HCT116 (cell line): ENCODE measurements around the gene SBSN. TPM values are rescaled to one million over a fixed set of nuclear protein-coding genes. Genes with fewer than 3 reads are reported as not detected.

Experiments used
- ATAC-seq: fragments of 200-7000 bp; cut with Tn5 transposase; 2 replicates; pipeline ENCODE4 v1.9.1; 2020; ENCODE audit warnings: mild to moderate bottlenecking, moderate library complexity
- BruUV-seq: library from RNA; stranded (reverse); fragments of 400-500 nt; replicated peaks from 2 replicates; lab custom pipeline; 2021; lab: Mats Ljungman, UMichigan
- CTCF ChIA-PET: fragments of 300-600 bp; sonication (Branson Sonifier 250); formaldehyde crosslinking; loops from one replicate; lab custom pipeline; 2021; ENCODE audit warnings: antibody characterized with exemption; lab: Charles Lee
- POLR2A ChIA-PET: fragments of 300-600, 350-600 bp; sonication (Branson Sonifier 250); formaldehyde crosslinking; loops from one replicate; lab custom pipeline; 2021; ENCODE audit warnings: antibody characterized with exemption; lab: Charles Lee
- RAD21 ChIA-PET, 2 experiments: fragments of 300-600 bp; sonication (Branson Sonifier 250); formaldehyde crosslinking; loops; one replicate each; lab custom pipeline; 2023; ENCODE audit warnings: low total read pairs in 2 of 2; ENCODE audit not compliant: uncharacterized antibody in 2 of 2, unreplicated experiment in 2 of 2, low non-redundant PET in 1 of 2; lab: Charles Lee
- DNase-seq: peaks from one replicate; pipeline ENCODE4 v3.0.0-alpha.2; 2010; ENCODE audit warnings: low read depth, low spot score
- H2AFZ ChIP-seq: fragments of 200-600 bp; shearing (Covaris generic), sonication (generic); 2 replicates; pipeline ENCODE4 v1.6.1; 2017; ENCODE audit warnings: low read depth, mixed run types, mixed read lengths, antibody characterized with exemption, low read length; ENCODE audit not compliant: poor library complexity, severe bottlenecking
- H3K27ac ChIP-seq: 2 replicates; pipeline ENCODE4 v1.5.1; 2012; ENCODE audit warnings: low read depth, low read length
- H3K27me3 ChIP-seq: fragments of 200-600 bp; sonication (generic); 2 replicates; pipeline ENCODE4 v1.6.1; 2016; ENCODE audit warnings: mixed run types, low read length, mixed read lengths; ENCODE audit not compliant: insufficient read depth
- H3K36me3 ChIP-seq, 2 experiments: fragments of 200-500 bp in 1 of 2; fragments of 200-600 bp in 1 of 2; sonication (Bioruptor generic) in 1 of 2; sonication (generic) in 1 of 2; 2 replicates each; pipeline versions ENCODE4 v1.5.1 to v1.6.1; 2014 to 2016; ENCODE audit warnings: low read length in 2 of 2, inconsistent platforms in 1 of 2, mixed read lengths in 1 of 2, mixed run types in 1 of 2; ENCODE audit not compliant: insufficient read depth in 2 of 2, control insufficient read depth in 1 of 2
- H3K4me1 ChIP-seq, 2 experiments: fragments of 200-600 bp in 1 of 2; sonication (generic) in 1 of 2; 2 replicates each; pipeline versions ENCODE4 v1.5.1 to v1.6.1; 2012 to 2017; ENCODE audit warnings: low read length in 2 of 2, inconsistent platforms in 1 of 2, mild to moderate bottlenecking in 1 of 2, mixed read lengths in 1 of 2, mixed run types in 1 of 2, moderate library complexity in 1 of 2; ENCODE audit not compliant: insufficient read depth in 2 of 2, control insufficient read depth in 1 of 2
- H3K4me2 ChIP-seq: fragments of 200-600 bp; sonication (generic); 2 replicates; pipeline ENCODE4 v1.6.1; 2017; ENCODE audit warnings: mixed run types, low read length, mixed read lengths
- H3K4me3 ChIP-seq, 2 experiments: fragments of 200-600 bp in 1 of 2; sonication (generic) in 1 of 2; replicated peaks in 1 of 2; 2 replicates each; pipeline ENCODE4 v1.5.1; 2011 to 2016; ENCODE audit warnings: low read length in 2 of 2, control low read depth in 1 of 2, low read depth in 1 of 2, mild to moderate bottlenecking in 1 of 2, mixed read lengths in 1 of 2, mixed run types in 1 of 2
- H3K79me2 ChIP-seq: fragments of 200-600 bp; sonication (generic); 2 replicates; pipeline ENCODE4 v1.6.1; 2017; ENCODE audit warnings: mild to moderate bottlenecking, mixed run types, low read length, moderate library complexity, mixed read lengths; ENCODE audit not compliant: insufficient read depth
- H3K9ac ChIP-seq: fragments of 200-600 bp; sonication (generic); 2 replicates; pipeline ENCODE4 v1.6.1; 2016; ENCODE audit warnings: low read length, mixed read lengths
- H3K9me2 ChIP-seq: fragments of 200-600 bp; sonication (generic), shearing (Covaris generic); 2 replicates; pipeline ENCODE4 v1.6.1; 2017; ENCODE audit warnings: mixed run types, mild to moderate bottlenecking, moderate library complexity; ENCODE audit not compliant: insufficient read depth
- H3K9me3 ChIP-seq, 2 experiments: fragments of 200-500 bp in 1 of 2; fragments of 200-600 bp in 1 of 2; sonication (Bioruptor generic) in 1 of 2; sonication (generic) in 1 of 2; 2 replicates each; pipeline ENCODE4 v1.6.1; 2014 to 2017; ENCODE audit warnings: low read length in 2 of 2, mixed read lengths in 2 of 2, inconsistent platforms in 1 of 2, low read depth in 1 of 2, mild to moderate bottlenecking in 1 of 2, mixed run types in 1 of 2, moderate library complexity in 1 of 2; ENCODE audit not compliant: control insufficient read depth in 1 of 2, insufficient read depth in 1 of 2
- H4K20me1 ChIP-seq: fragments of 200-600 bp; sonication (generic), shearing (Covaris generic); 2 replicates; pipeline ENCODE4 v1.6.1; 2017; ENCODE audit warnings: mixed run types, mild to moderate bottlenecking, moderate library complexity; ENCODE audit not compliant: insufficient read depth
- CBX3 ChIP-seq: IDR thresholded peaks from 2 replicates; pipeline ENCODE4 v1.6.1; 2012; ENCODE audit warnings: low read depth
- CEBPB ChIP-seq: IDR thresholded peaks from 2 replicates; pipeline ENCODE4 v1.6.1; 2012; ENCODE audit warnings: low read depth
- CTCF ChIP-seq, 3 experiments: fragments of 200-600 bp in 1 of 3; sonication (generic) in 1 of 3; IDR thresholded peaks in 2 of 3; conservative IDR thresholded peaks in 1 of 3; 2 replicates each; pipeline ENCODE4 v1.5.1; 2012 to 2017; ENCODE audit warnings: low read depth in 2 of 3, low read length in 2 of 3, antibody characterized with exemption in 1 of 3, borderline replicate concordance in 1 of 3, control low read depth in 1 of 3, mild to moderate bottlenecking in 1 of 3, mixed read lengths in 1 of 3, mixed run types in 1 of 3, moderate library complexity in 1 of 3; ENCODE audit not compliant: insufficient read depth in 1 of 3
- EZH2 ChIP-seq: fragments of 200-600 bp; sonication (generic); IDR thresholded peaks from 2 replicates; pipeline ENCODE4 v1.6.1; 2017; ENCODE audit warnings: antibody characterized with exemption, mixed run types
- EZH2phosphoT487 ChIP-seq: fragments of 200-600 bp; IDR thresholded peaks from 2 replicates; pipeline ENCODE4 v1.6.1; 2018; ENCODE audit warnings: antibody characterized with exemption, borderline replicate concordance
- FOSL1 ChIP-seq: IDR thresholded peaks from 2 replicates; pipeline ENCODE4 v1.6.1; 2012; ENCODE audit warnings: low read depth
- JUND ChIP-seq: IDR thresholded peaks from 2 replicates; pipeline ENCODE4 v1.6.1; 2012
- MAX ChIP-seq: IDR thresholded peaks from 2 replicates; pipeline ENCODE4 v1.6.1; 2012
- POLR2A ChIP-seq: IDR thresholded peaks from 2 replicates; pipeline ENCODE4 v1.7.0; 2011; ENCODE audit warnings: borderline replicate concordance; ENCODE audit not compliant: insufficient read depth, insufficient read length; ENCODE audit errors: extremely low read depth
- POLR2AphosphoS5 ChIP-seq: IDR thresholded peaks from 2 replicates; pipeline ENCODE4 v1.6.1; 2011; ENCODE audit warnings: mild to moderate bottlenecking, low read depth, low read length, moderate library complexity
- RAD21 ChIP-seq: IDR thresholded peaks from 2 replicates; pipeline ENCODE4 v1.6.1; 2012; ENCODE audit warnings: low read depth, mild to moderate bottlenecking
- REST ChIP-seq: IDR thresholded peaks from 2 replicates; pipeline ENCODE4 v1.6.1; 2012; ENCODE audit warnings: low read depth
- SIN3A ChIP-seq: IDR thresholded peaks from 2 replicates; pipeline ENCODE4 v1.6.1; 2012; ENCODE audit warnings: low read depth
- ZBTB33 ChIP-seq: IDR thresholded peaks from 2 replicates; pipeline ENCODE4 v1.6.1; 2011; ENCODE audit warnings: mild to moderate bottlenecking, low read length, moderate library complexity; ENCODE audit not compliant: insufficient replicate concordance; ENCODE audit errors: extremely low read depth
- ZNF274 ChIP-seq: fragments of 200-500 bp; sonication (Bioruptor generic); IDR thresholded peaks from 2 replicates; pipeline ENCODE4 v1.6.1; 2014; ENCODE audit warnings: mild to moderate bottlenecking, low read depth, low read length, inconsistent platforms
- intact Hi-C: fragments of 100-400 bp; cut with micrococcal nuclease; formaldehyde crosslinking; loops from 2 replicates; pipeline ENCODE4 v1.10.0; 2022
- total RNA-seq: library from RNA; stranded (reverse); gene quantifications from one replicate; pipeline ENCODE4 v1.2.1, GENCODE V29; 2021; ENCODE audit not compliant: unreplicated experiment

The SBSN gene
- total RNA-seq, 1 experiment from 2014 or later: 0.66 TPM

- Histone ChIP-seq H3K4me3 (no peak overlapping the region), H3K27ac (no peak overlapping the region), H3K4me2 (no peak overlapping the region), H3K9me3 (no peaks in the 10 kb centered on the region), H3K27me3 (no peaks in the 10 kb centered on the region), H3K9ac (no peak overlapping the region), H2AFZ (no peak overlapping the region), H3K36me3 (peaks cover under 1% of the 10 kb centered on the region in 2 experiments; a peak in 1 of 4 replicates), H3K4me1 (no peaks in the 10 kb centered on the region), H3K9me2 (no peaks in the 10 kb centered on the region), H3K79me2 (no peaks in the 10 kb centered on the region), H4K20me1 (no peaks in the 10 kb centered on the region)
- intact Hi-C loops: no loop called here
- BruUV-seq: no TSS peak
- no peak for ATAC-seq
- ChIA-PET POLR2A (no interaction called here), RAD21 (interaction anchor here in 1 of 2 experiments (0.6 kb wide), 1 partner anchor 10 kb away, joined by 3 read pairs; no protein-coding TSS in a partner anchor), CTCF (no interaction called here)
- TF ChIP-seq REST: no peak
- no peak for TF ChIP-seq SIN3A
- no peak for TF ChIP-seq FOSL1
- no peak for TF ChIP-seq EZH2
- TF ChIP-seq EZH2phosphoT487: no peak
- TF ChIP-seq POLR2A: no peak
- no peak for TF ChIP-seq CEBPB
- TF ChIP-seq RAD21: no peak
- no peak for TF ChIP-seq CBX3
- no peak for TF ChIP-seq CTCF (IDR thresholded peaks at IDR 0.05 in 2 of 3, conservative IDR thresholded peaks at IDR 0.05 in 1 of 3; ENCODE audit: borderline replicate concordance in 1 of 3, insufficient read depth in 1 of 3, low read depth in 2 of 3, low read length in 2 of 3)
- TF ChIP-seq ZBTB33: no peak
- no peak for TF ChIP-seq JUND
- TF ChIP-seq MAX: no peak
- no peak for TF ChIP-seq ZNF274
- TF ChIP-seq POLR2AphosphoS5: no peak
- no peak for DNase-seq
Measured at GRCh38 chr19:35534803-35535480, 6.8 kb upstream of the SBSN start.
